CD4-positive, CD25-positive, alpha-beta regulatory T cell (primary cell): Measurements from ENCODE around the gene PKN1. TPM values are rescaled to one million over a fixed set of nuclear protein-coding genes. Genes with fewer than 3 reads are reported as not detected.

Experiments used
- ATAC-seq, 2 donors: fragments of 150-1000 bp; cut with Tn5 transposase; one replicate each; pipeline ENCODE4 v1.10.0; 2021; ENCODE audit warnings: low read depth in 2 of 2, moderate number of reproducible peaks in 2 of 2, moderate library complexity in 1 of 2
- DNase-seq, 3 donors: peaks; one replicate each; pipeline versions ENCODE4 v3.0.0 to v3.0.0-alpha.2; 2012 to 2022; ENCODE audit warnings: mixed read lengths in 1 of 3
- H3K27ac ChIP-seq: one replicate; pipeline ENCODE4 v1.7.0; 2013; ENCODE audit warnings: mild to moderate bottlenecking, low read length; ENCODE audit not compliant: insufficient read depth, poor library complexity, severe bottlenecking
- H3K27me3 ChIP-seq: one replicate; pipeline ENCODE4 v1.7.0; 2013; ENCODE audit warnings: low read length; ENCODE audit not compliant: control insufficient read depth, insufficient read depth
- H3K36me3 ChIP-seq: one replicate; pipeline ENCODE4 v1.7.0; 2013; ENCODE audit warnings: mild to moderate bottlenecking, low read length, moderate library complexity; ENCODE audit not compliant: control insufficient read depth, insufficient read depth
- H3K4me1 ChIP-seq: 2 replicates; pipeline ENCODE4 v1.7.0; 2013; ENCODE audit warnings: mild to moderate bottlenecking, low read length; ENCODE audit not compliant: insufficient read depth, control insufficient read depth, poor library complexity, severe bottlenecking
- H3K4me3 ChIP-seq: one replicate; pipeline ENCODE4 v1.7.0; 2013; ENCODE audit warnings: low read depth, mild to moderate bottlenecking, low read length, moderate library complexity
- H3K9me3 ChIP-seq, 2 experiments: 1 replicate in 1 of 2; 2 replicates in 1 of 2; pipeline ENCODE4 v1.7.0; 2013; ENCODE audit warnings: low read length in 2 of 2, mild to moderate bottlenecking in 1 of 2, moderate library complexity in 1 of 2; ENCODE audit not compliant: control insufficient read depth in 2 of 2
- H3K27ac Mint-ChIP-seq, 3 donors: one replicate each; pipeline ENCODE4 v1.8.0; 2020 to 2022; ENCODE audit warnings: mild to moderate bottlenecking in 3 of 3, mixed read lengths in 3 of 3, moderate library complexity in 2 of 3
- H3K27me3 Mint-ChIP-seq: one replicate; pipeline ENCODE4 v1.8.0; 2022; ENCODE audit warnings: mild to moderate bottlenecking, mixed read lengths
- H3K36me3 Mint-ChIP-seq: one replicate; pipeline ENCODE4 v1.8.0; 2020; ENCODE audit warnings: mixed read lengths
- H3K4me1 Mint-ChIP-seq, 4 donors: one replicate each; pipeline ENCODE4 v1.8.0; 2020 to 2022; ENCODE audit warnings: mixed read lengths in 4 of 4, mild to moderate bottlenecking in 1 of 4
- H3K4me3 Mint-ChIP-seq, 4 donors: one replicate each; pipeline ENCODE4 v1.8.0; 2020 to 2022; ENCODE audit warnings: mild to moderate bottlenecking in 4 of 4, mixed read lengths in 4 of 4, moderate library complexity in 3 of 4
- H3K9me3 Mint-ChIP-seq, 7 donors: one replicate each; pipeline ENCODE4 v1.8.0; 2020 to 2022; ENCODE audit warnings: mixed read lengths in 7 of 7, mild to moderate bottlenecking in 3 of 7, moderate library complexity in 2 of 7
- polyA plus RNA-seq, 4 donors: library from polyadenylated mRNA; unstranded; fragments of 300-500 nt; fragmentation: Illumina TruSeq; gene quantifications; one replicate each; pipeline ENCODE4 v1.2.3, GENCODE V29; 2021
- total RNA-seq: library from RNA; stranded (reverse); gene quantifications from one replicate; pipeline ENCODE4 v1.2.3, GENCODE V29; 2022

The PKN1 gene
- total and polyA plus RNA-seq, 5 donors from 2014 or later = 43.2 to 151 (median 57.7) TPM

- ATAC-seq (no peak), DNase-seq (no peak)
- Mint-ChIP-seq H3K36me3 (peaks cover 13% of the 10 kb centered on the region), H3K4me3 (peak overlapping the region; percentile 32 to 84 (median 66)), H3K9me3 (no peaks in the 10 kb centered on the region), H3K27ac (peak overlapping the region in 2 of 3 donors; percentile 56 to 79), H3K4me1 (peaks cover 3 to 72% (median 41%) of the 10 kb centered on the region in 4 donors), H3K27me3 (no peaks in the 10 kb centered on the region)
- peaks cover 59% of the 10 kb centered on the region for H3K4me1 ChIP-seq
- H3K27me3 ChIP-seq = no peaks in the 10 kb centered on the region
- peaks cover 12% of the 10 kb centered on the region for H3K36me3 ChIP-seq
- no peak overlapping the region for H3K27ac ChIP-seq
- no peaks in the 10 kb centered on the region for H3K9me3 ChIP-seq
- H3K4me3 ChIP-seq = no peak overlapping the region
Observed at GRCh38 chr19:14437578-14438140, 4.6 kb downstream of the PKN1 start.

- peaks cover 3 to 75% (median 42%) of the 10 kb centered on the region in 4 donors for H3K4me1 Mint-ChIP-seq
- no peak overlapping the region for H3K4me3 ChIP-seq
- DNase-seq = no peak
- no peak overlapping the region for H3K27ac ChIP-seq
- ATAC-seq = no peak
- peaks cover 55% of the 10 kb centered on the region for H3K4me1 ChIP-seq
- no peaks in the 10 kb centered on the region for H3K27me3 Mint-ChIP-seq
- peaks cover 25% of the 10 kb centered on the region for H3K36me3 ChIP-seq
- no peaks in the 10 kb centered on the region for H3K27me3 ChIP-seq
- H3K9me3 Mint-ChIP-seq = no peaks in the 10 kb centered on the region
- H3K4me3 Mint-ChIP-seq = peak overlapping the region; percentile 92 to 97 (median 95)
- H3K27ac Mint-ChIP-seq = peak overlapping the region; percentile 71 to 96 (median 85)
- no peaks in the 10 kb centered on the region for H3K9me3 ChIP-seq
- peaks cover 21% of the 10 kb centered on the region for H3K36me3 Mint-ChIP-seq
Observed at GRCh38 chr19:14439014-14439413, 5.9 kb downstream of the PKN1 start.

- peaks cover 35% of the 10 kb centered on the region for H3K36me3 ChIP-seq
- peak overlapping the region; percentile 92 to 97 (median 95) for H3K4me3 Mint-ChIP-seq
- no peaks in the 10 kb centered on the region for H3K27me3 ChIP-seq
- no peaks in the 10 kb centered on the region for H3K9me3 ChIP-seq
- H3K4me3 ChIP-seq = peak overlapping the region; percentile 86
- H3K27ac ChIP-seq = peak overlapping the region; percentile 61
- H3K4me1 Mint-ChIP-seq = peaks cover 3 to 71% (median 40%) of the 10 kb centered on the region in 4 donors
- H3K36me3 Mint-ChIP-seq = peaks cover 27% of the 10 kb centered on the region
- no peaks in the 10 kb centered on the region for H3K27me3 Mint-ChIP-seq
- peak; percentile 63 to 88 (median 73) for DNase-seq
- peak; percentile 96 to 98 for ATAC-seq
- no peaks in the 10 kb centered on the region for H3K9me3 Mint-ChIP-seq
- H3K4me1 ChIP-seq = peaks cover 45% of the 10 kb centered on the region
- peak overlapping the region; percentile 96 to 98 (median 96) for H3K27ac Mint-ChIP-seq
Observed at GRCh38 chr19:14440049-14440448, 6.9 kb downstream of the PKN1 start.

GRCh38 chr19:14441041-14441938 is 8.2 kb downstream of the PKN1 start:
- no peaks in the 10 kb centered on the region for H3K27me3 ChIP-seq
- H3K9me3 ChIP-seq = no peaks in the 10 kb centered on the region
- H3K27me3 Mint-ChIP-seq = no peaks in the 10 kb centered on the region
- DNase-seq = no peak
- H3K4me3 Mint-ChIP-seq = peak overlapping the region; percentile 74 to 97 (median 95)
- peak overlapping the region; percentile 88 to 98 (median 96) for H3K27ac Mint-ChIP-seq
- H3K4me3 ChIP-seq = no peak overlapping the region
- ATAC-seq = no peak
- no peaks in the 10 kb centered on the region for H3K9me3 Mint-ChIP-seq
- H3K27ac ChIP-seq = no peak overlapping the region
- peaks cover 39% of the 10 kb centered on the region for H3K4me1 ChIP-seq
- peaks cover 46% of the 10 kb centered on the region for H3K36me3 ChIP-seq
- peaks cover 3 to 69% (median 39%) of the 10 kb centered on the region in 4 donors for H3K4me1 Mint-ChIP-seq
- H3K36me3 Mint-ChIP-seq = peaks cover 31% of the 10 kb centered on the region

GRCh38 chr19:14442891-14443631 is 10.0 kb downstream of the PKN1 start:
- Histone ChIP-seq H3K27ac (no peak overlapping the region), H3K27me3 (no peaks in the 10 kb centered on the region), H3K4me1 (peaks cover 39% of the 10 kb centered on the region), H3K9me3 (no peaks in the 10 kb centered on the region), H3K36me3 (peaks cover 59% of the 10 kb centered on the region), H3K4me3 (no peak overlapping the region)
- Mint-ChIP-seq H3K27me3 (no peaks in the 10 kb centered on the region), H3K27ac (no peak overlapping the region), H3K9me3 (no peaks in the 10 kb centered on the region), H3K36me3 (peaks cover 41% of the 10 kb centered on the region), H3K4me3 (peak overlapping the region in 3 of 4 donors; percentile 27 to 54 (median 31)), H3K4me1 (peaks cover 1 to 57% (median 32%) of the 10 kb centered on the region in 4 donors)
- no peak for DNase-seq
- ATAC-seq = no peak

GRCh38 chr19:14443632-14444216 is 10.6 kb downstream of the PKN1 start:
- ATAC-seq (no peak), DNase-seq (no peak)
- Histone ChIP-seq H3K9me3 (no peaks in the 10 kb centered on the region), H3K27ac (no peak overlapping the region), H3K36me3 (peaks cover 65% of the 10 kb centered on the region), H3K4me3 (no peak overlapping the region), H3K27me3 (no peaks in the 10 kb centered on the region), H3K4me1 (peaks cover 38% of the 10 kb centered on the region)
- Mint-ChIP-seq H3K36me3 (peaks cover 46% of the 10 kb centered on the region), H3K4me1 (peaks cover 0 to 55% (median 30%) of the 10 kb centered on the region in 4 donors), H3K4me3 (peak overlapping the region in 2 of 4 donors; percentile 18 to 76), H3K9me3 (no peaks in the 10 kb centered on the region), H3K27me3 (no peaks in the 10 kb centered on the region), H3K27ac (no peak overlapping the region)

GRCh38 chr19:14446336-14447036 is 13.4 kb downstream of the PKN1 start:
- Mint-ChIP-seq H3K4me1 (peaks cover 0 to 47% (median 20%) of the 10 kb centered on the region in 4 donors), H3K36me3 (peaks cover 50% of the 10 kb centered on the region), H3K27ac (peak overlapping the region in 2 of 3 donors; percentile 47 to 52), H3K4me3 (no peak overlapping the region), H3K9me3 (no peaks in the 10 kb centered on the region), H3K27me3 (no peaks in the 10 kb centered on the region)
- H3K36me3 ChIP-seq = peaks cover 87% of the 10 kb centered on the region
- H3K4me1 ChIP-seq = peaks cover 10% of the 10 kb centered on the region
- no peak for DNase-seq
- ATAC-seq = no peak
- H3K27ac ChIP-seq = no peak overlapping the region
- H3K27me3 ChIP-seq = no peaks in the 10 kb centered on the region
- no peak overlapping the region for H3K4me3 ChIP-seq
- no peaks in the 10 kb centered on the region for H3K9me3 ChIP-seq
